Left forelimb (tissue), 1 donor: Measurements from ENCODE around the gene RBM34.
"Not testable (repeated sequence)": the region's sequence is repeated elsewhere in the genome, so short reads cannot be mapped to it uniquely, and the experiment has no call there.

ENCODE experiments used
- DNase-seq: peaks from one replicate; pipeline ENCODE4 v3.0.0-alpha.2; 2018; ENCODE audit warnings: low spot score

Gene RBM34

GRCh38 chr1:235160957-235161684, at the start of gene RBM34:
TSS of gene RBM34 (minus strand) at chr1:235161250. CDS start at chr1:235161226, 24 bp downstream.
- peak; percentile 96 for DNase-seq

GRCh38 chr1:235207209-235207565, 46.1 kb upstream of the RBM34 start:
- DNase-seq, result no peak

- no peak for DNase-seq
These were observed 45.6 kb upstream of the RBM34 start for GRCh38 chr1:235206533-235207208.

GRCh38 chr1:235205687-235206086, 44.6 kb upstream of the RBM34 start:
- DNase-seq, result no peak

GRCh38 chr1:235203428-235203827, 42.4 kb upstream of the RBM34 start:
- no peak for DNase-seq

GRCh38 chr1:235202447-235202846, 41.4 kb upstream of the RBM34 start:
- DNase-seq, result not testable (repeated sequence)

GRCh38 chr1:235199441-235199840, 38.4 kb upstream of the RBM34 start:
- no peak for DNase-seq

- DNase-seq, result no peak
These were observed 29.4 kb upstream of the RBM34 start for GRCh38 chr1:235190431-235190830.

GRCh38 chr1:235187316-235187715, 26.3 kb upstream of the RBM34 start:
- DNase-seq, result no peak

GRCh38 chr1:235181561-235182245, 20.7 kb upstream of the RBM34 start:
- DNase-seq, result no peak

GRCh38 chr1:235180916-235181460, 19.9 kb upstream of the RBM34 start:
- DNase-seq, result no peak

- DNase-seq, result no peak
These were observed 15.4 kb upstream of the RBM34 start for GRCh38 chr1:235176486-235176885.

- DNase-seq, result no peak
These were observed 8.9 kb upstream of the RBM34 start for GRCh38 chr1:235169986-235170385.

- no peak for DNase-seq
These were observed 7.3 kb upstream of the RBM34 start for GRCh38 chr1:235168375-235168774.

GRCh38 chr1:235161685-235162327, 756 bp upstream of the RBM34 start:
- no peak for DNase-seq

- DNase-seq, result no peak
These were observed 580 bp downstream of the RBM34 start for GRCh38 chr1:235160383-235160956.

GRCh38 chr1:235159930-235160329, 1.1 kb downstream of the RBM34 start:
- not testable (repeated sequence) for DNase-seq

GRCh38 chr1:235159284-235159683, 1.8 kb downstream of the RBM34 start:
- not testable (repeated sequence) for DNase-seq

GRCh38 chr1:235158680-235159079, 2.4 kb downstream of the RBM34 start:
- DNase-seq, result no peak

GRCh38 chr1:235157150-235157549, 3.9 kb downstream of the RBM34 start:
- DNase-seq, result no peak

GRCh38 chr1:235156740-235157139, 4.3 kb downstream of the RBM34 start:
- DNase-seq, result no peak

- no peak for DNase-seq
These were observed 4.8 kb downstream of the RBM34 start for GRCh38 chr1:235156265-235156664.
